Left cardiac atrium (tissue), 4 donors: ENCODE measurements around the gene KIAA0930. TPM values are rescaled to one million over a fixed set of nuclear protein-coding genes. Genes with fewer than 3 reads are reported as not detected.

Source experiments
- ATAC-seq, 2 donors: fragments of 200-7000 bp; cut with Tn5 transposase; one replicate each; pipeline ENCODE4 v1.9.1; 2020; ENCODE audit warnings: mild to moderate bottlenecking in 2 of 2, moderate library complexity in 2 of 2
- DNase-seq: peaks from one replicate; pipeline ENCODE4 v3.0.0-alpha.2; 2020
- intact Hi-C, 2 donors: fragments of 100-400 bp; cut with DNase I; formaldehyde crosslinking; loops; one replicate each; pipeline versions ENCODE4 v1.14.1 to v1.15.1; 2022 to 2023
- total RNA-seq, 2 donors: library from RNA; stranded (reverse); fragmentation: NEBNext Ultra II Directional; extraction: Animal tissue kit (Norgen Biotek cat#: 25700); gene quantifications; one replicate each; pipeline ENCODE4 v1.2.1, GENCODE V29; 2021
- donor health status: DM: no; HTN: yes; CAD: no.
- donor health status: DM: no; HTN: yes; CAD: no; lungs with severe emphysema.
- donor health status: DM: yes; HTN: yes; CAD: no.
- donor health status: Dilated cardiomyopathy.

Gene KIAA0930
- total RNA-seq, 2 donors from 2014 or later = 25.8 to 38.5 TPM

- ATAC-seq = no peak
- intact Hi-C loops = no loop called here
- DNase-seq = no peak
Measured at GRCh38 chr22:45242778-45243191, 2.1 kb upstream of the KIAA0930 start.

- peak; percentile 15 to 35 for ATAC-seq
- intact Hi-C loops = no loop called here
- peak; percentile 40 for DNase-seq
Measured at GRCh38 chr22:45240104-45240809, 437 bp downstream of the KIAA0930 start.

GRCh38 chr22:45239681-45240051 is 1.0 kb downstream of the KIAA0930 start:
- DNase-seq = no peak
- ATAC-seq = no peak
- intact Hi-C loops = loop anchor here in 1 of 2 donors (5.0 kb wide), 1 partner anchor 72 kb away; no protein-coding TSS in a partner anchor

- DNase-seq (no peak), ATAC-seq (peak in 1 of 2 donors; percentile 12)
- intact Hi-C loops = loop anchor here in 1 of 2 donors (5.0 kb wide), 1 partner anchor 72 kb away; no protein-coding TSS in a partner anchor
Measured at GRCh38 chr22:45238957-45239680, 1.6 kb downstream of the KIAA0930 start.

GRCh38 chr22:45238076-45238956 is 2.4 kb downstream of the KIAA0930 start:
- intact Hi-C loops = loop anchor here in 1 of 2 donors (5.0 kb wide), 1 partner anchor 71 kb away; no protein-coding TSS in a partner anchor
- ATAC-seq = no peak
- no peak for DNase-seq

DNA sequence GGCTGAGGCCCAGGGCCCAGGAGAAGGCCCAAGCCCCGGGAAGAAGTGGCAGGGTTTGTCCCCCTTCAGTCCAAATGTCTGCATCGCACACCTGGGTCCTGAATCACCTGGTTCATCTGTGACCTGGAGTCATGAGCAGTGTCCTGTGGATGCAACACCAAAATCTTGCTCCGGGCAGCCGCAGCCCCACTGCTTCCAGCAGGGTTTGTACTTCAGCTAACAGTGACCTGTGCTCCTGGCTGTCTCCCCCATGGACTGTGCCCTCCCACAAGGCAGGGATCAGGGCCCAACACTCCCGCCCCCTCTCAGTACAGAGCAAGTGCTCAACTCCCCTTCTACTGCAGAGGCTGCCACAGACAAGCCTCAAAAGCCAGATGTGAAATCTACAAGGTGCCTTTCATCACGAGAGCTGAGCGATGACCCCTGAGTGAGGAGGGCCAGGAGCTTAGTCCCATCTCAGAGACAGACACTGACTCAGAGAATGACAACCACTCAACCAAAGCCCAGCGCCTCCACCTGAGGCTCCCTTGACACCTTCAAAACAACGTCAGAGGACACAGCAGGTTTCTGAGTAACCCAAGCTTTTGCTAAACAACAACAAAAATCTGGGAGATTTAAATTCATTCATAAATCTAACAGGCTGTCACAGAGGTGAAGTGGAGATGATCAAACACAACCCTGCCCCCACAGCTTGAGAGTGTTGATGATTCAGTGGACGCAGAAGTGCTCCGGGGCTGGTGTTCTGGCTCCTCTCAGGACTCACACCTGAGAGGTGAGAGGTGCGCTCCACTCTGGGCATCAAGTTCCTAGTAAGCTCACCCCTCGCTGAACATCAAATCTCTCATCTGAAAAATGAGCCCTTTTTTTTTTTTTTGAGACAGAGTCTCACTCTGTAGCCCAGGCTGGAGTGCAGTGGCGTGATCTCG is 3.4 kb downstream of the KIAA0930 start:
- no peak for DNase-seq
- ATAC-seq = no peak
- intact Hi-C loops = loop anchor here in 1 of 2 donors (5.0 kb wide), 1 partner anchor 70 kb away; no protein-coding TSS in a partner anchor

- ATAC-seq = no peak
- intact Hi-C loops = loop anchor here in 1 of 2 donors (5.0 kb wide), 1 partner anchor 69 kb away; no protein-coding TSS in a partner anchor
- DNase-seq = no peak
Measured at GRCh38 chr22:45235851-45236342, 4.8 kb downstream of the KIAA0930 start.

- intact Hi-C loops = loop anchor here in 1 of 2 donors (5.0 kb wide), 1 partner anchor 68 kb away; no protein-coding TSS in a partner anchor
- DNase-seq = no peak
- ATAC-seq = peak; percentile 48 to 56
Measured at GRCh38 chr22:45235101-45235777, 5.5 kb downstream of the KIAA0930 start.

DNA sequence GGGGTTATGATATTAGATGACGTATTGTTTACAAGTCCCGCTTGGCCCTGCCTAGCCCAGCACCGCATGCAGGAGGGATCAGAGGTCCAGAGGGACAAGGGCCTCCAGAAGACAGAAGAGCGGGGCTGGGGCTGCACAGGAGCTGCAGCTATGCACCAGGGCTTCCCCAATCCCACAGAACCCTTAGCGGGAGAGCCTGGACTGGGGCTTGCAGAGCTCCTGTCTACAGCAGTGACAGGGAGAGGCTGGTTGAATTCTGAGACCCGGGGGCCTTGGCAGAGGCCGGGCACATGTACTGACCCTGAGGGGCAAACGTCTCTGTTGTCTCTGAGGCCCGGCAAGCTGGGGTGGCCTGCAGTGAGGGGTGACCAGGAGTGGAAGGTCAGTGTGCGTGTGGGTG is 6.9 kb downstream of the KIAA0930 start:
- no peak for ATAC-seq
- intact Hi-C loops = no loop called here

DNA sequence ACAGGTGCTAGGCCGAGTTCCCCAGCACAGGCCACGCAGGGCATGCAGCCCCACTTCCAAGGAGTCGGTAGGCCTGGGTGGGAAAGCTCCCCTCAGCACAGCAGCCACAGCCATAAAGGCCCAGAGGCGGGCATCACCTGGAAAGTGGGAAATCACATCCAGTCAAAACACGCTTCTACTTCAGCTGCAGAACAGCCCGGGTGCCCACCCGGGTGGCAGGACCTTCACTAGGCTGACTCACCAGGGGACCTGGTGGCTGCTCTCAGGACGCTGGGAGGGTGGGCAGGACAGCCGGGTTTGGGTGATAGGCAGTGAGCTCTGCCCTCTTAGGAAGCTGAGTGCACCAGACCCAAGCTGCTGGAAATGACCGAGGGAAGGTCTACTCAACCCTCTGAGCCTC is 7.3 kb downstream of the KIAA0930 start:
- intact Hi-C loops = no loop called here
- DNase-seq (no peak), ATAC-seq (no peak)

More for the DNA sequence above, 6.9 kb downstream of the KIAA0930 start:
- DNase-seq = no peak

DNA sequence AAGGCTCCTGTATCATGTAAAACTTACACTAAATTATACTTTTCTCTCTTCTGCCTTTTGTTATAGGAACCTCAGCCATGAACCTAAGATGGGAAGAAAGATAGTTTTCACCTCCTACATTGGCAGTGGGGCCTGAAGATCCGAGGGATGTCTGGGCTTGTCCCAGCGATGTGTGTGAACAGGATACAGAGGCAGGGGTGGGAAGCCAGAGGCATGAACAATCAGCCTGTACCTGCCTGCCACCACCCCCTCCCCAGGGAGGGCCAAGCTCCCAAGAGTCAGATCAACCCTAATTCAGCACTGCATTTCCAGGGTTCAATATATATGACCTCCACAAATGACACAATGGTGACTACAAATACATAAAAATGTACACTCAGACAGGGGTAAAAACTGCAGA is 9.4 kb downstream of the KIAA0930 start:
- intact Hi-C loops = no loop called here
- ATAC-seq (no peak), DNase-seq (no peak)

DNA sequence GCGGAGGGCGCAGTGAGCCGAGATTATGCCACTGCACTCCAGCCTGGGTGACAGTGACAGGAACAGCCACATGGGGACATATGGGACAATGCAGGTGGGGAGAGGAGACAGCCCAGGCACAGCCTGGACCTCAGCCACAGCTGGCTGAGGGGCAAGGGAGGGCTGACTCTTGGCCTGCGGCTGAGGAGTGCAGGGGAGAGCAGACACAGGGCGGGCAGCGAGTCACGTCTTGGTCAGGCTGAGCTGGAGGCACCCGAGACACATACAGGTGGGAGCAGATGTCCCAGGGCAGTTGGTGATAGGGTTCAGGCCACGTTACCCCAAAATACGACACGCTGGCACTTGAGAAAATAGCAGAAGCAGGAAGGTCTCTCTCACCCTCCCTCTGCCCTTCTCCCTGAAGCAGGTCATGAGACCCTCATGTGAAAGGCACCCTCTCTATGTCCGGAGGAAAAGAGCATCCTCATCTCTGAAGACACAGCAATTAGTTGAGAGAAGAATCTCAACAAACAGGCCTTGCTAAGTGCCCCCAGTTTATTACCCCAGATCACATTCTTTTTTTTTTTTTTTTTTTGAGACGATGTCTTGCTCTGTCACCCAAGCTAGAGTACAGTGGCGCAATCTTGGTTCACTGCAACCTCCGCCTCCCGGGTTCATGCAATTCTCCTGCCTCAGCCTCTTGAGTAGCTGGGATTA is 10.5 kb downstream of the KIAA0930 start:
- ATAC-seq = no peak
- intact Hi-C loops = no loop called here
- no peak for DNase-seq

GRCh38 chr22:45229181-45229580 is 11.5 kb downstream of the KIAA0930 start:
- intact Hi-C loops = no loop called here
- DNase-seq = no peak
- no peak for ATAC-seq

DNA sequence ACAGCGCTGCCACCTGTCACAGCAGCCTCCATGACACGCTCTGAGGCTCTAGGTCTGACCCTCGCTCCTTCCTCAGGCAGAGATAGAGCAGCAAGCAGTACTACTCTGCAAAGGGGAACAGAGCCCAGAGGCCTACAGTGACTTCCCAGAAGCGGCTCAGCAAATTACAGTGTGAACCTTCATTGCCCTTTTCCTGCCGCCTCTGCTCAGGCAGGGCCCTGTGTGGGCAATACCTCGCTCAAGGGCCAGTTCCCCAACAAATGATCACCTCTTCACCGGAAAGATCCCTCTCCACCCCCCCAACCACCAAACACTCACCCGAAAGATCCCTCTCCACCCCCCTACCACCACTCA is 12.3 kb downstream of the KIAA0930 start:
- intact Hi-C loops = no loop called here
- no peak for DNase-seq
- ATAC-seq = peak in 1 of 2 donors; percentile 43

- intact Hi-C loops = no loop called here
- no peak for DNase-seq
- peak in 1 of 2 donors; percentile 45 for ATAC-seq
Measured at GRCh38 chr22:45227645-45228400, 12.9 kb downstream of the KIAA0930 start.

DNA sequence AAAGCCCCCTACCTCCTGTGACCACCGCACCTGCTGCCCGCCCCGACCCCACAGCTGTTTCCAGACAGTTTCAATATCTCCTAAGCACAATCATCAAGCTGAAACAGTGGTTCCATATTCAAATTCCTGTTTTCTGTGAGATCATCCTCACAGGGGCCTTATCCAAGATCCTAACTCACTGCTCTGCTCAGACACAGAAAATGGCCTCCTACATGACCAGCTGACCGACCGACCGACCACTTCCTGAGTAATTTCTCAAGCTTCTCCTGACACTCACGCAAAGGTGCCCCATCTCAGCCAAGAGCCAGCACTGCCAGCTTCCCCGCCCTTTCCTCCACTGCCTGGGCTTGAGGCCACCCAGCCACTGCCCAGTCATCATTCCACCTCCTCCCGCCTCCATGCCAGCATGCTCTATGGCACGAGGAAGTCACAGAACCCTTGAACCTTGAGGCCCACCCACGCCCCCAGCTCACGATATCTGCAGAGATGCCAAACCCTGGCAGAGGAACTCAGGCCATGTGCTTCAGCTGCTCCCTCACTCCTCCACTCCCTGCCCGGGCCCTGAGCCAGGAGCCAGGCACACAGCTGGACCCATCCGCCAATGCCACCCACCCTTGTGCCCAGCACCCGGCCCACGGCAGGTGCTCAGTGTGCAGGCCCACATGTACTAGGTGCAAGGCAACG is 14.0 kb downstream of the KIAA0930 start:
- intact Hi-C loops = no loop called here
- DNase-seq (no peak), ATAC-seq (peak; percentile 53 to 67)
